HG03103 (cell line): ENCODE data around the gene ZCCHC7.
"Not testable (repeated sequence)": the region's sequence is repeated elsewhere in the genome, so short reads cannot be mapped to it uniquely, and the experiment has no call there.

Experiments used
- ATAC-seq: cut with Tn5 transposase; IDR thresholded peaks from one replicate; pipeline ENCODE4 v1.9.1; 2021; ENCODE audit warnings: low read depth; ENCODE audit not compliant: unreplicated experiment

ZCCHC7 gene

GRCh38 chr9:37167456-37168047 is 47.2 kb downstream of the ZCCHC7 start:
- no peak for ATAC-seq

DNA sequence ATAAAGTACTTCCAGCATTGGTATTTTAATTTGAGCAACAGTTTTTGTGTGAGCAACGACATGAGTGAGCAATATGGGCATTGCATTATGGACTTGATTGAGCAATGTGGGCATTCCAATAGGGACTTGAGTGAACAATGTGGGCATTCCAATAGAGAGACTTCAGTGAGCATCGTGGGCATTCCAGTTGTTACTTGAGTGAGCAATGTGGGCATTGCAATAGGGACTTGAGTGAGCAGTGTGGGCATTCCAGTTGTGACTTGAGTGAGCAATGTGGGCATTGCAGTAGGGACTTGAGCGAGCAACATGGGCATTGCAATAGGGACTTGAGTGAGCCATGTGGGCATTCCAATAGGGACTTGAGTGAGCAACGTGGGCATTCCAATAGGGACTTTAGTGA is 52.2 kb downstream of the ZCCHC7 start:
- ATAC-seq, result no peak

GRCh38 chr9:37174247-37174646 is 53.9 kb downstream of the ZCCHC7 start:
- no peak for ATAC-seq

- no peak for ATAC-seq
Observed at GRCh38 chr9:37178742-37179141, 58.4 kb downstream of the ZCCHC7 start.

GRCh38 chr9:37179576-37179975 is 59.2 kb downstream of the ZCCHC7 start:
- no peak for ATAC-seq

DNA sequence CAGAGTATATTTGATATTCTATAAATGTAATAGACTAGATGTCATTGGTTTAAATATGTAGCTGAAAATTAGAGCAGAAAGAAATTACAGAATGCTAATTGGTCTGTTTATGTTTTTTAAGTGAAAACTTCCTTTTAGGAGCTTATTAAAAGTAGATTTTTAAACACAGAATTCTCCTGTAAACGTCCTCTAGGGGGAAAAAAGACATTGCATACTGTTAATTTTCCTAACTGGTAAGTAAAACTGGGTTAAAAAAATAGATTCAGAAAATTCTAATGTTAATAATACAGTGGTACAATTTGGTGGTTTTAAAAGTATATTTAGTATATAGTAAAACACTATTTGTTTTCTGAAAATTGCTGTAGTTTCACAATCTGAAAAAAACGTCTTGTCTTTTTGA is 59.8 kb downstream of the ZCCHC7 start:
- no peak for ATAC-seq

DNA sequence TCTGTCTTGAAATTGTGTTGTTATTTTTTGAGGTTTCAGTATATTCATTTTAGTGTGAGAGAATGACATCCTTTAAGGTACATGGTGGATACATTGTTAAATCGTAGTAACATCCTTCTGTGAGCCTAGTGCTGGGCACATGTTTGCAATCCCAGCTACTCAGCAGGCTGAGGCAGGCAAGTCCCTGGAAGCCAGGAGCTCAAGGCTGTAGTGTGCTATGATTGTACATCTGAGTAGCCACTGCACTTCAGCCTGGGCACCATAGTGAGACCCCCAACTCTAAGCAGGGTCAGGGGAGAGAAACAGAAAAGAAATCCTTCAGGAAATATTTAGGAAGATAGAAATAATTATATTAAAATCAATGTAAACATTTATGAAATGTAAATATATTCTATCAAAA is 62.3 kb downstream of the ZCCHC7 start:
- ATAC-seq, result no peak

DNA sequence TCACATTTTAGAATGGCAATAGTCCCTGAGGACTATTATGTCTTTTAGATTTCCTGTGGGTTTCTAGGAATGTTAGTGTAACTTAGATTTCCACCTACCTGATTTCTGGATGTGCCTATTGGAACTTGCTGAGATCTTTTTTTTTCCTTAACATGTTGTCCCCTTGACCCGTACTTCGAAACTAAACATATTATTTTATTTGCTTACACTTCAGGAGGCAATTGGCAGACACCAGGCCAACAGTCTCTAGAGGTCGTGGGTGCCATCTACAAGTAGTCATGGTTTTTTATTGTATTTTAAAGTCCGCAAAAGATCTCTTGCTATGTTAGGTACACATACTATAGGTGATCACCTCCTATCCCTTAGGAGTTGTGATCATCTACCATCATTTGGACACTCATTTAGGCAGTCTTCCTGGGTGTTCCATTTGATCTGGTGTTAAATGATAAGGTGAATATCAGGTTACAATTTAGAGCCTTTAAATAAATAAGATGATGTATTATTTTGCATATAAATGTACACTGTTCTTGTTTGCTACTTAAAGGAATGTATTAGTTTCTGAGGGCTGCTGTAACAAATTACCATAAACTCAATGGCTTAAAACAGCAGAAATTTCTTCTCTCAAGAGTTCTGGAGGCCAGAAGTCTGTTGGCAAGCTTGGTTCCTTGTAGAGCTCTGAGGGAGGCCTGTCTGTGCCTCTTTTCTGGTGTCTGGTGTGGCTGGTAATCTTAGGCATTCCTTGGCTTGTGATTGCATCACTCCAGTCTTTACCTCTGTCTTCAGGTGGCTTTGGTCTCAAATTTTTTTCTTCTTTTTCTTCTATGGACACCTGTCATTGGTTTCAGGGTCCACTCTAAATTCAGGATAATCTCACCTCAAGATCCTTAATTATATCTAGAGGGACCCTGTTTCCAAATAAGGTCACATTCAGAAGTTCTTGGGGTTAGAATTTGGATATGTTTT is 64.8 kb downstream of the ZCCHC7 start:
- no peak for ATAC-seq

DNA sequence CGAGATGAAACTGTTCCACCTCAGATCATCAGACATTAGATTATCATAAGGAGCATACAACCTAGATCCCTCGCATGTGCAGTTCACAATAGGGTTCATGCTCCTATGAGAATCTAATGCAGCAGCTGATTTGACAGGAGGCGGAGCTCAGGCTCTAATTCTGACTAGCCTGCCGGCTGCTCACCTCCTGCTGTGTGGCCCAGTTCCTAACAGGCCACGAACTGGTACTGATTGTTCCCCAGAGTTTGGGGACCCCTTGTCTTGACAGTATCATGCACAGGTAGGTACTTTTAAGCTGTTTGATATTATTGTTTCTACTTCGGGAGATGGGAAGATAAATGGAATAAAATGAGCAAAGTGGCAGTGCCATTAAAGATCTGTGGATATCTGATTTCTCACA is 66.9 kb downstream of the ZCCHC7 start:
- ATAC-seq, result peak; percentile 43

DNA sequence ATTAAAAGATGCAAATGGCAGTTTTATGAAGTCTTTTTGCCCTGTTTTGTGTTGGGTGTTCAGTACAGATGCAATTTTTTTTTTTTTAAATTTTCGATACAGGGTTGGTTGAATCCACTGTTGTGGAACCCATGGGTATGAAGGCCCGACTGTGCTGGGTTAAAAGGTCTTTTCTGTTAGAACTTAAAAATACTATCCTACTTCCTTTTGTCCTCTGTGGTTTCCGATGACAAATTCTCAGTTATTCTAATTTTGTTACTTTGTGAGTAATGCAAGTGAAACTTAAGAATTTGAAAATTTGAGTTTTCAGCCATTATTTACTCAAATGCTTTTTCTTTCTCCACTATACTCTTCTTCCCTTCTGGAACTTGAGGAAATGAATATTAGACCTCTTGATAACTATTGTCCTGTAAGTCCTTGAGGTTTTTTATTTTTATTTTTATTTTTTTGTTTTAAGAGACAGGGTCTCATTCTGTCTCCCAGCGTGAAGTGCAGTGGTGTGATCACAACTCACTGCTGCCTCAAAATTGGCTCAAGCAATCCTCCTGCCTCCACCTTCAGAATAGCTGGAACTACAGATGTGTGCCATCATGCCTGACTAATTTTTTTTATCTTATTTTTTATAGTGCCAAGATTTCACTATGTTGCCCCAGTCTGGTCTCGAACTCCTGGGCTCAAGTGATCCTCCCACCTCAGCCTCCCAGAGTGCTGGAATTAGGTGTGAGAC is 67.5 kb downstream of the ZCCHC7 start:
- peak; percentile 64 for ATAC-seq

DNA sequence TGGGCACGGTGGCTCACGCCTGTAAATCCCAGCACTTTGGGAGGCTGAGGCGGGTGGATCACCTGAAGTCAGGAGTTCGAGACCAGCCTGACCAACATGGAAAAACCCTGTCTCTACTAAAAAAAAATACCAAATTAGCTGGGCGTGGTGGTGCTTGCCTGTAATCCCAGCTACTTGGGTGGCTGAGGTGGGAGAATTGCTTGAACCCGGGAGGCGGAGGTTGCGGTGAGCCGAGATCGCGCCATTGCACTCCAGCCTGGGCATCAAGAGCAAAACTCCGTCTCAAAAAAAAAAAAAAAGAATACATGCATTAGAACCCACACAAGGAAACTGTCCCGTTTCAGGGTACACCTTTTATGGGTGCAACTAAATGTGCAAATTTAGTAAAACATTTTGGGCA is 70.4 kb downstream of the ZCCHC7 start:
- ATAC-seq, result not testable (repeated sequence)

DNA sequence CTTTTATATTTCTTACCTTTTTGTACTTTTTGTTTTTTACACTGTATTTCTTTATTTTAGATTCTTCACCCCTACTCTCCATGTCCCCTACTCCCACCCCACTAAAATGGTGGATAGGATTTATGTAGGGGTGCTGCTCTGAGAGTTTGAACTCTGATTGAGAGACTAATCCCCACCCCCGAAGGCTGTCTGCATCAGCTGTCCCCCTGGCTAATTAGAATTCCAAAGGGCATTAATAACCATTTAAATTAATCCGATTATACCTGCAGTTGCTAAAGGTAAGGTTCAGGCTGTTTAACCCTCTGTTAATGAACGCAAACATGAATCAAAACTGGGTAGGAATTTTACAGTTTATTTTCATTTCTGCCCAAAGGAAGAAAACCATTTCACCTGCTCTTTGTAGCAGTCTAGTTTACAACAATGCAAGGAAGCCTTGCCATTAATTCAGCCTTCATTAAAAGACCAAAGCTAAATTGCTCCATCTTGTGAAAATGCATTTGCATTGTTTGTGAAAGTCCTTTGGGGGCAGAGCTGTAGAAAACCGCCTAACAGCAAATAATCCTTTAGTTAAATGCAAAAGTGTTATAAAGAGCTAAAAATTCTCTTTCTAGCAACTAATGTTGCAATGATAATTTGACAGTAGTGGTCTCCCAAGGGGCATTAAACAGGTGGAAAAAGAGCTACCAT is 71.2 kb downstream of the ZCCHC7 start:
- no peak for ATAC-seq

GRCh38 chr9:37192803-37193202 is 72.4 kb downstream of the ZCCHC7 start:
- no peak for ATAC-seq

DNA sequence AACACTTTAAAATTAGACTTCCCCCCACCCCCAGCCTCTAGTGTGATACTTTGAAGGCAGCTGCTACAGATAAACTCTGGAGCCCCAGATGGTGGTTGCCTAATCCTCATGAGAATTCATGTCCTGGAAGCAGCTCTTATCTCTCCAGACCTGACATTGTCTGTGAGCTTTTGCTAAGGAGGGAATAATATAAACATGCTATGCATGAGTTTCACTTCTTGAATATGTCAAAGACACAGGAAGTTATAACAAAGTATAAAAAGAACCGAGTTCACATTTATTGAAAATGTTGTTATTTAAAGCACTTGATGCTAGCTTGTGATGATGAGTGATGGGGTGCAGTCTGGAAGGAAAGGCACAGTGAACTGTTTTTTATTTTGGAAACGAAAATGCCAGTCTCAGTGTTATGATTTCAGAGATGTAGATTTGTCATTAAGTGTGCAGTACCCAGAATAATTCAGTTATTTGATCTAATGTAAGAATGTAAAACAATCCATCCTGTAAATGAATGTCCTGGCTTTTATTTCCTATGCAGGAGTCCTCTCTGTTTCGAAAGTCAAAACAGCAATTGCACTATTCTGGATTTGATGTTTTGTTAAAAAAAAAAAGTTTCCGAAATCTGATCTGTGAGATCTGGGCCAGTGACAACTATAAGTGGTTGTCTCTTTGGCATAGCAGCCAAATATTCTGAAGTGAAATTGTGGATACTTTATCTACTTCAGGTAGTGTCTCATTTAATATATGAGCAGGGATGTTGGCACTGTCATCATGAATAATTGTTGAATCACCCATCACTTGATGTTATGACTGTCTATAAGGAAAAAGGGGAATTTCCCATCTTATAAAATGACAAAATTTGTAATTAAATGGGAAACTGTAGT is 77.0 kb downstream of the ZCCHC7 start:
- peak; percentile 53 for ATAC-seq

DNA sequence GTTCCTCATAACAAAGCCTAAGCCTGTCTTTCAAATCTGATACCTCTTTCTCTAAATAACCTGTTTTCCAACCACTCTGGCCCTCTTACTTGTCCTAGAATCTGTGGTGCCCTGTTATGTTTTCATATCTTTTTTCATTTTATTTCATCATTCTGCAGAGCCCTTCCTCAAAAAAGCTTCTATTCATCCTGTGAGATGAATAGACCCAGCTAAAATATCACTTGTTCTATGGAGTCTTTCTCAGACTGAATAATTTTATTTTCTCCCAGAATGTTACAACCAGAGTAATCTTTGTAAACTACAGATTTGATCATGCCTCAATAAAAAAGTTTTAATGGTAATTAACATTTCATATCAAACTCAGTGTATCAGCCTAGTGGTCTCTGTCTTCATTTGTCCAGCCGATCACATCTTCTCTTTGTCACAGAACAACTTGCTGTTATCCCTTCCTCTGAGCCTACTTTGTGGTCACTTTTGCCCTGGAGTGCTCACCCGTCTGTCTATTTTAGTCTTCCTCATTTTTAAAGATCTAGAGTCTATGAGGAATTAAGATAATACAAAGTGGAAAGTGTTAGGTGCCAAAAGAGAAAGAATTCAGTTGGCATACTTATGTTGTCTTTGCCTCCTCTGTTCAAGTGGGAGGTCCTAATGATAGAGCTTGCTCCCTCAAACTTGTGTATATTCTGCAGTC is 77.8 kb downstream of the ZCCHC7 start:
- no peak for ATAC-seq

GRCh38 chr9:37198831-37199230 is 78.5 kb downstream of the ZCCHC7 start:
- ATAC-seq, result no peak

- no peak for ATAC-seq
Observed at GRCh38 chr9:37200433-37201005, 80.1 kb downstream of the ZCCHC7 start.

GRCh38 chr9:37201581-37201980 is 81.2 kb downstream of the ZCCHC7 start:
- no peak for ATAC-seq

GRCh38 chr9:37202091-37202490 is 81.7 kb downstream of the ZCCHC7 start:
- no peak for ATAC-seq
